Measurements from ENCODE around the gene MT1M.
A peak's percentile ranks its signal among the peaks of the same experiment; 100 is the strongest.

The MT1M gene

DNA sequence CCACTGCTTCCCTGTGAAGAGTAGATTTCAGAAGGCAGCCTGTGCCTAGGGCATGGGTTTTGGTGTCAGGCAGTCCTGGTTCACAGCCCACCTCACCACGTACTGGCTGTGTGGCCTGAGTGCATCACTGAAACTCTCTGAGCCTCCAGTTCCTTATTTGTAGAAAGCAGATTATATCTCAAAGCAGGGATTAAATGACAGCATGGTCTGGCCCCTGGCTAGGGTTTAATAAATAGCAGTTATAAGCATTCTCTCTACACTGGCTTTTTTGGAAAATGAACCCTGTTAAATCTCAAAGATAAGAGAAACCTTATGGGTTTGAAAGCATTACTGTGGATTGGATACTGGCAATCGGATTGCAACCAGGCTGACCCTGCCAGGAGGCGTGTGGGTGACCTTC lies 2.9 kb upstream of the MT1M start:
- DNase-seq: no peak

DNA sequence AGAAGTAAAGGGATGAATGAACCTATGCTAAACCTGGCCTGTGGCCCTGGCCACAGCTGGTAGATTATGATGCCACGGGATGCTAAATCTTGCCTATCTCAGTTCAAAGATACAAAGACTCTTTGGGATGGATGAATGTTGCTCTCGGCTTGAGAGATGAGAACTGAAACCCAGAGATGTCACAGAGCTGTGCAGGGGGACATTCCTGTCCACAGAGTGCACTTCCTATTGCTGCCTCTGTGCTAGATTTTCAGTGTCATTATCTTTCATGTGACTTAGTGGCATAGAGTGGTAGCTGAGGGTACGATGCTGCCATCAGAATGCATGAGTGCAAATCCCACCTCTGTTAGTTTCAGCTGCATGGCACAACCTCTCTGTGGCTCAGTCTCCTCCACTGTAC lies 2.3 kb upstream of the MT1M start:
- DNase-seq: peak; percentile 71

DNA sequence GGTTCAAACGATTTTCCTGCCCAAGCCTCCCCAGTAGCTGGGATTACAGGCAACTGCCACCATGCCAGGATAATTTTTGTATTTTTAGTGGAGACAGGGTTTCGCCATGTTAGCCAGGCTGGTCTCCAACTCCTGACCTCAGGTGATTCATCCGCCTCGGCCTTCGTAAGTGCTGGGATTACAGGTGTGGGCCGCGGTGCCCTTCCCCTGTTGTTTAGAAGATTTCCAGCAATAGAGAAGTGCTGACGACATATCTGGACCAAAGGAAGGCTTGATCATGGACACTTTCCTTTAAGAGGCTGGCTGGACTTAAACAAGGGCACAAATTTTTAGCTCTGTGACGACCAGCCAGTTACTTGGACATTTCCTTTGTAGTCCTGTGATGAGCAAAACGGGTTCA lies 1.3 kb upstream of the MT1M start:
- no peak for DNase-seq

DNA sequence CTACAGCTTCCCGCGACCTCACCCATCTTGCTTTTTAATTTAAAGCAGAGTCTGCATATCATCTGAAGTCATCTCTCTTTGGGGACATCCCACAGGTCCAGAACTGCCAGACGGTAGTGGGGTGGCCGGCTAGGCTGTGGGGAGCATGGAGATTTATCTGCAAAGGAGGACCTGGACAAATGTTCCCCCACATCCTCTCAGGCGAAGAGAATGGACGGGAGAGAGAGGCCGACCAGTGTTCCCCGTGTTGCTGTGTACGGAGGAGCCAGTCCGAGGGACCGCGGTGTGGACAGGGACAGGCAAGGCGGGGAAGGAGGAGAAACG lies 665 bp upstream of the MT1M start:
- peak; percentile 42 for DNase-seq

DNA sequence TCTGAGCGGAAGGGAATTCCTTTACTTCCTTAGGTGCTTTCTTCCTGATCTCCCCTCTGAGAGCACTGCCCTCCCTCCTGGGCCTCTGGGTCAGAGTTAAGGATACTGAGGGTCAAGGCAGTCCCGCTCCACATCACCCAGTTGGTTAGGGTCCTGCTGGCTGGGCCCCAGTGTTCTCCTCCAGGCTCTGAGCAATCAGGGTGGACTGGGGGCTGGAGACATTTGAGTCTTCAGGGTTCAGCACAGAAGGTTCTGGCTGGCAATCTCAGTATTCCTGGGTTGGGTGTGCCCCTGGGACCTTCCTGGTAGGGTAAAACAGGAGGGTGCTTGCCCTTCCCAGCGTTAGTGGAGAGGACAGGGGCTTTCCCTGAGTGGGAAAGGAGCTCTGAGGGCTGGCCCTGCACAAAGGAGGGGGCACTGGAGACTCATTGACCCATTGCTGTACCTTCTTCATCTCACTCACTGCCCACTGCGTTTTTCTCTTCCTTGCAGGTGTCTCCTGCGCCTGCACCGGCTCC lies 448 bp downstream of the MT1M start:
- no peak for DNase-seq

DNA sequence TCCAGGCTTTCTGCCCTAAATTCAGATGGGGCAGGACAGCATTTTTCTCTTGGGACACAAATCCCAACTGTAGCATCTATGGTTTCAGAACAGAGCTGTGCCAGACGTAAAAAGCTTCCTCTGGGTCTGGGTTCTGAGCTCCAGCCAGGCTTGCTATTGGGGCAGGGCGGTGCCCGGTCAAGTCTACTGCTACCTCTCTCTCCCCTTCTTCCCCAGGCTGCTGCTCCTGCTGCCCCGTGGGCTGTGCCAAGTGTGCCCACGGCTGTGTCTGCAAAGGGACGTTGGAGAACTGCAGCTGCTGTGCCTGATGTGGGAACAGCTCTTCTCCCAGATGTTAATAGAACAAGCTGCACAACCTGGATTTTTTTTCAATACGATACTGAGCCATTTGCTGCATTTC lies 1.1 kb downstream of the MT1M start:
- no peak for DNase-seq

DNA sequence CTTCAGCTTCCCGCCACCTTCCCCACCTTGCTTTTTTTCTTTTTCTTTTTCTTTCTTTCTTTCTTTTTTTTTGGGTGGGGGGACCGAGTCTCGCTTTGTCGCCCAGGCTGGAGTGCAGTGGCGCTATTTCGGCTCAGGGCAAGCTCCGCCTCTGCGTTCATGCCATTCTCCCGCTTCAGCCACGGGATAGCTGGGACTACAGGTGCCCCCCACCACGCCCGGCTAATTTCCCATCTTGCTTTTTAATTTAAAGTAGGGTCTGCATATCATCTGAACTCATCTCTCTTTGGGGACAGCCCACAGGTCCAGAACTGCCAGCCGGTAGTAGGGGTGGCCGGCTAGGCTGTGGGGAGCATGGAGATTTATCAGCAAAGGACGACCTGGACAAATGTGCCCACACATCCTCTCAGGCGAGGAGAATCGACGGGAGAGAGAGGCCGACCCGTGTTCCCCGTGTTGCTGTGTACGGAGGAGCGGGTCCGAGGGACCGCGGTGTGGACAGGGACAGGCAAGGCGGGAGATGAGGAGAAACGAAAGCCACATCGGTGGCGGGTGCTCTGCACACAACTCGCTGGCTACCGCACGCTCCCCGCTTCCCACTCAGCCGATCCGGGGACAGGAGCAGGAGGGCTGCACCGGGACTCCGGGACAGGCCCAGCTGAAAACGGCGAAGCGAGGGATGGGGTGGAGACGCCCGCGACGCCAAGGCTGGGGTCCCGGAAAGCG lies 2.4 kb downstream of the MT1M start:
- DNase-seq: no peak

DNA sequence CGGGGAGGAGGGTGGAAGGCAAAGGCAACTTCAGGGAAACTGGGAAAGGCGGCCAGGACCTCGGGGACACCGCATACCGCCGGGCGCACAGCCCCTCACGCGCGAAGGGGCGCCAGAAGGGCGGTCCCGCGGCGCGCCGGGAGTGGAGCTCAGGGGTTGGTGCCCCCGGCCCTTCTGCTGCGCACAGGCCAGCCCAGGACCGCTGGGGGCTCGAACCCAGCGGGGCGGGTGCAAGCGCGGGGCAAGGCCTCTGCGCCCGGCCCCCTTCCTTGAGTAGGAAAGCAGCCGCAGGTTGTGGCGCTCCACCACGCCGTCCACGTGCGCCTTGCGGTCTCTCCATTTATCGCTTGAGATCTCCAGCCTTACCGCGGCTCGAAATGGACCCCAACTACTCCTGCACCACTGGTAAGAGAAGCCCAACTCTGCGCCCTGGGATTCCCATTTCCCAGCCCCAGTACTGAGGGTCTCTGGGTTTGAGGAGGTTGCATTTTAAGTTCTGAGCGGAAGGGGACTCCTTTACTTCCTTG lies 3.0 kb downstream of the MT1M start:
- no peak for DNase-seq

DNA sequence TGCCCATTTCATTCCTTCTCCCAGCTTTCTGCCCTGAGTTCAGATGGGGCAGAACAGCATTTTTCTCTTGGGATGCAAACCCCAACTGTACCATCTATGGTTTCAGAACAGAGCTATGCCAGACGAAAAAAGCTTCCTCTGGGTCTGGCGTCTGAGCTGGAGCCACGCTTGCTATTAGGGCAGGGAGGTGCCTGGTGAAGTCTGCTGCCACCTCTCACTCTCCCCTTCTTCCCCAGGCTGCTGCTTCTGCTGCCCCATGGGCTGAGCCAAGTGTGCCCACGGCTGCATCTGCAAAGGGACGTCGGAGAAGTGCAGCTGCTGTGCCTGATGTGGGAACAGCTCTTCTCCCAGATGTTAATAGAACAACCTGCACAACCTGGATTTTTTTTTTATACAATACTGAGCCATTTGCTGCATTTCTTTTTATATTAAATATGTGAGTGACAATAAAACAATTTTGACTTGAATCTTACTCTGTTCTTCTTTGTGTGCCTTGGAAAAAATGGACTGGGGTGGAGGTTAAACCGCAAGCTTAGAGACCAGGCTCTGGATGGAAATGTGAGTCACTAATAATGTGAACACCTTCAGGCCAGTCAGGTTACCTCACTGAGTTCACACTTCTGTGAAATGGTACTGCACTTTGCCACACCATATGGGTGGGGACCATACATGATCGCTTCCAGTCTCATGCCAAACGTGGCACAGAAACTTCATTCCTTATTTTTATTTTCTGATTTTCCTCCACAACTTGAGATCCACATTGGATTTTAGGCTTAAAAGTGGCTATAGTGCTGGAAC lies 4.4 kb downstream of the MT1M start:
- no peak for DNase-seq

DNA sequence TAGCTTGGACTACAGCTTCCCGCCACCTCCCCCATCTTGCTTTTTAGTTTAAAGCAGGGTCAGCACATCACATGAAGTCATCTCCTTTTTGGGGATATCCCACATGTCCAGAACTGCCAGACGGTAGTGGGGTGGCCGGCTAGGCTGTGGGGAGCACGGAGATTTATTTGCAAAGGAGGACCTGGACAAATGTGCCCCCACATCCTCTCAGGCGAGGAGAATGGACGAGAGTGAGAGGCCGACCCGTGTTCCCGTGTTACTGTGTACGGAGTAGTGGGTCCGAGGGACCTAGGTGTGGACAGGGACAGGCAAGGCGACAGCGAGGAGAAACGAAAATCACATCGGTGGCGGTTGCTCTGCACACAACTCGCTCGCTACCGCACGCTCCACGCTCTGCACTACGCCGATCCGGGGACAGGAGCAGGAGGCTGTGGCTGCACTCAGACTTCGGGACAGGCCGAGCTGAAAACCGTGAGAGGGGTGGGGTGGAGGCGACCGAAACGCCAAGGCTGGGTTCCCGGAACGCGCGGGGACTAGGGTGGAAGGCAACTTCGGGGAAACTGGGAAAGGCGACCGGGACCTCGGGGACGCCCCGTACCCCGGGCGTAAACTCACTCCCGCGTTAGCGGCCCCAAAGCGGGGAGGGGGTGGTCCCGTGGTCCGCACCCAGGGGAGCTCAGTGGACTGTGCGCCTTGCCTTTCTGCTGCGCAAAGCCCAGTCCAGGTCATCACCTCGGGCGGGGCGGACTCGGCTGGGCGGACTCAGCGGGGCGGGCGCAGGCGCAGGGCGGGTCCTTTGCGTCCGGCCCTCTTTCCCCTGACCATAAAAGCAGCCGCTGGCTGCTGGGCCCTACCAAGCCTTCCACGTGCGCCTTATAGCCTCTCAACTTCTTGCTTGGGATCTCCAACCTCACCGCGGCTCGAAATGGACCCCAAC lies 5.6 kb downstream of the MT1M start, which contains the start of gene MT1A:
Gene MT1A, plus strand, starts transcription at position 853 of the 937 bp plus-strand sequence. Its CDS starts 73 bp downstream, at position 926.
- DNase-seq: peak; percentile 59

DNA sequence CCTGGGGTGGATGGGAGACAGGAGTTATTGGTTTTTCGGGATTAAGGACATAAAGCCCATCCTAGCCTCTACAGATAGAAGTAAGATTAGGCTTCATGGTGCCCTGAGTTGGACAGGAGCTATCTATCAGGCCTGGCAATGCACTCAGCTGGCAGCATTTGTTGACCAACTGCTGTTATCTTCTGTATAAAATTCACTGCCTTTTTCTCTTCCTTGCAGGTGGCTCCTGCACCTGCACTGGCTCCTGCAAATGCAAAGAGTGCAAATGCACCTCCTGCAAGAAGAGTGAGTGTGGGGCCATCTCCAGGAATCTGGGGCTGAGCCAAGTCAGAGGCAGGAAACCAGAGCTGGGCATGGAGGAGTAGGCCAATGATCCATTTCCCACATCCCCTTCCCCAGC lies 6.6 kb downstream of the MT1M start:
- no peak for DNase-seq

DNA sequence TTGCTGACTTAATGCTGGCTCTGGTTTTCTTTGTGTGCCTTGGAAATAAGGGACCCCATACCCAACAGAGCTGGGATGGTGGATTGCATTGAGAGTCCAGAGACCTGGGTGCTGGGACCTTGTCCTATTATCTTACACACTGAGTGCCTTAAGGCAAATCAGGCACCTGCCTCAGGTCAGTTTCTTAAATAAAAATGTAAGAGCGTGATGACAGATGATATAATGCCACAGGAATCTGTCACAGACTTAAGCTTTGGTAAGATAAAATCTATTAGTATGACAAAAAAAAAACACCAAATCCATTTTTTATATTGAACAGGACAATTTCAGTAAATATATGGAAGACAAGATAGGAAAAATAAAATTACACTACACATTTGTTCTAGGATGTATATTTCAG lies 7.6 kb downstream of the MT1M start:
- no peak for DNase-seq

DNA sequence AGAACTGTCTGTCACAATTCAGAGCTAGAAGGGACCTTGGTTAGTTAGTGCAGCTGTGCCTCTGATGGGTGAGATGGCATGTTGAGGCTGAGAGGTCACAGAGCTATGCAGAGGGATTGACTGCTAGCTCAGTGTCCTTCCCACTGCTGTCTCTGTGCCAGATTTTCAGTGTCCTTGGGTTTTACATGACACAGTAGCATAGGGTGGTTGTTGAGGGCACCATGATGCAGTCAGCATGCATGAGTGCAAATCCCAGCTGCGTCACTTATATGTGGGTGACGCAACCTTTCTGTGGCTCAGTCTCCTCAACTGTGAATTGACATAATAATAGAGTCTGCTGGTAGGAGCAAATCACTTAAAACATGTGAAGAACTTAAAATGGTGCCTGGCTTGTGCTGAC lies 8.7 kb downstream of the MT1M start:
- DNase-seq: peak; percentile 45

DNA sequence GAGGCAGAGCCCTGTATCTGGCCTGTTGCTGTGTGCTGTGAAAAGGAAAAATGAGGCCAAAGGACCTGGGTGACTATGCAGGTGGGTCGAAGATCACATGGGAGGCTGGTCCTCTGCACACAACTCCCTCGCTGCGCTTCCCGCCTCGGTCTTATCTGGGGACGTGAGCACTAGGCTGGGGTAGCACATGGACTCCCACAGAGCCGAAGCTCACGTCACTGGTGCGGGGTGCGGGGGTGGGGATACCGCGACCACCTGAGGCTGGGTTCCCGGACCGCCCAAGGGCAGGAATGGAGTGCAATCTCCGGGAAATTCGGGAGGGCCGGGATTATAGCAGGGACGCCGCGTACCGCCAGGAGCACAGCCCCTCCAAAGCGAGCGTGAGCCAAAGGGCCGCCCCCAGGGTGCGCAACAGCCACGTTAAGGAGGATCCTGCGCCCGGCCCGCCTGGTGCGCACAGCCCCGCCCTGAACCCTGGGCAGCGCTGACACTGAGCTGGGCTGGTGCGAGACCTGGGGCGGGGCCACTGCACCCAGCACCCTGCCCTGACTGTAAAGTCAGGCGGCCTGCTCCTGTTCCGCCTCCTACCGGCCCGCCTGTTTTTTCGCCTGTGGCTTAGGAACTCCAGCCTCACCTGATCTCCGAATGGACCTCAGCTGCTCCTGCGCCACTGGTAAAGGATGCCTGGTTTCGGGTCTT lies 10.8 kb downstream of the MT1M start:
- DNase-seq: peak; percentile 84

DNA sequence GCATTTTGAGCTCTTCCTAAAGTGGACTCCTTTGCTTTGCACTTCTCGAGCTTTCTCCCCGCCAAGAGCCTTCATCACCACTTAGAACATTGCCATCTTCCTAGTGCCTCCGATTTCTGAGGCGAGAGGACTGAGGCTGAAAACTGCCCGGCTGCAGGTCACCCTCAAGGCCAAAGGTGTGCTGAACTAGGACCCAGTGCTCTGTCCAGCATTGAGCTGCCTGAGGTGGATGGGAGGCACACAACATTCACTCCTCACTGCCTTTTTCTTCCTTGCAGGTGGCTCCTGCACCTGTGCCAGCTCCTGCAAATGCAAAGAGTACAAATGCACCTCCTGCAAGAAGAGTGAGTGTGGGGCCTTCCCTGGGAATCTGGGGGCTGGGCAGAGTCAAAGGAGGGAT lies 11.4 kb downstream of the MT1M start:
- DNase-seq: no peak

DNA sequence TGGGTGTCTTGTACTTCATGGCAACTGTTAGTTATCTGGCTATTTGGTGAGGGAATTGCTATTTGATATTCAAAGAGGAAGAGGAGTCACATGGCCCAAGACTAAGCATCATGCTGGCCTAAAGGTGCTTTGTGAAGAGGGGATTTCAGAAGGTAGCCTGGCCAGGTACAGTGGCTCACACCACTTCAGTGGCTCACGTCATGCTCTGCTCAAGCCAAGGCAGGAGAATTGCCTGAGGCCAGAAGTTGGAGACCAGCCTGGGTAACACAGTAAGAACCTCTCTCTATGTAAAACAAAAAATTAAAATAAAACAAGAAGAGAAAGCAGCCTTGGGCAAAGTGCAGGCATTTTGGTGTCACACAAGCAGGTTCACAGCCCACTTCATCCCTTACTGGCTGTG lies 12.9 kb downstream of the MT1M start:
- DNase-seq: no peak

DNA sequence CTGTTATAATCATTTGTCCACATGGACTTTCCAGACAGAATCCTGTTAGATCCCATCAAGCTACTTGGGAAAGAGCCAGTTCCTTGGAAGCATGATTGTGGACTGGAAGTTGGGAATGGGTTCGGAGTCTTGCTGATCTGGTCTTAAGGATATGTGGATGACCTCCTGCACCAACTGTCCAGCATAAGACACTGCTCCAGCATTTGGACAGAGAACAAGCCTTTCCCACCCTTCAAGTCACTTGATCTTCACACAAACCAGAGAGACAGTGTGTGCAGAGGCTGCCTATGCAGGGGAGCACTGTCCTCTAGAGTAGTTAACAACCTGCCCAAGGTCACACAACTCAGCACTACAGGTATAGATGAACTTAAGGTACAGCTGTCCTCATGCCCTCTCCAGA lies 13.4 kb downstream of the MT1M start:
- DNase-seq: no peak

DNA sequence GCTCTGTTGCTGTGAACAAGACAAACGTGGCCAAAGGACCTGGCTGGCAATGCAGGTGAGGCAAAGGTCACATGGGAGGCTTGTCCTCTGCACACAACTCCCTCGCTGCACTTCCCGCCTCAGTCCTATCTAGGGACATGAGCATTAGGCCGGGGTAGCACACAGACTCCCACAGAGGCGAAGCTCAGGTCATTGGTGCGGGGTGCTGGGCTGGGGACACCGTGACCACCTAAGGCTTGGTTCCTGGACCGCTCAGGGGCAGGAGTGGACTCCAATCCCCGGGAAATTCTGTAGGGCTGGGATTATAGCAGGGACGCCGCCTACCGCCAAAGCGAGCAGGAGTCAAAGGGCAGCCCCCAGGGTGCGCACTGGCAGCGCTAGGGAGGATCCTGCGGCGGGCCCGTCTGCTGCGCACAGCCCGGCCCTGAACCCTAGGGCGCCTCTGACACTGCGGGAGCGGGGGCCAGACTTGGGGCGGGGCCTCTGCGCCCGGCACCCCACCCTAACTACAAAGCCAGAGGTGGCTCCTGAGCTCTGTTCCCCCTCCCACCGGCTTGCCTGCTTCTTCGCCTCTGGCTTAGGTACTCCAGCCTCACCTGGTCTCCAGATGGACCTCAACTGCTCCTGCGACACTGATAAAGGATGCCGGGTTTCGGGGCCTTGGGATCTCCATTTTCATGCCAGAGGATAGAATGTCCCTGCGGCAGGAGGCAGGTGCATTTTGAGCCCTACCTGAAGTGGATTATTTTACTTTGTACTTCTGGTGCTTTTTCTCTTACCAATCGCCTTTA lies 15.4 kb downstream of the MT1M start:
- DNase-seq: no peak

DNA sequence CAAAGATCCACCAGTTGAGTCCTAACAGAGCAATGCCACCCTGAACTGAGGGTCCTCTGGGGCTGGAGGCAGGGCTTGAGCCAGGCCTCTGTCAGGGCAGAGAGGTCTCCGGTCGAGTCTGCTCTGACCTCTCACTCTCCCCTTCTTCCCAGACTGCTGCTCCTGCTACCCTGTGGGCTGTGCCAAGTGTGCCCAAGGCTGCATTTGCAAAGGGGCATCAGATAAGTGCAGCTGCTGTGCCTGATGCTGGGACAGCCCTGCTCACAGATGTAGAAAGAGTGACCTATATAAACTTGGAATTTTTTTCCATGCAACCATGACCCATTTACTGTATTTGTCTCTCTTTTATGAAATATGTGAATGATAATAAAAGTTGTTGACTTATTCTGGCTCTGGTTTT lies 16.8 kb downstream of the MT1M start:
- no peak for DNase-seq

DNA sequence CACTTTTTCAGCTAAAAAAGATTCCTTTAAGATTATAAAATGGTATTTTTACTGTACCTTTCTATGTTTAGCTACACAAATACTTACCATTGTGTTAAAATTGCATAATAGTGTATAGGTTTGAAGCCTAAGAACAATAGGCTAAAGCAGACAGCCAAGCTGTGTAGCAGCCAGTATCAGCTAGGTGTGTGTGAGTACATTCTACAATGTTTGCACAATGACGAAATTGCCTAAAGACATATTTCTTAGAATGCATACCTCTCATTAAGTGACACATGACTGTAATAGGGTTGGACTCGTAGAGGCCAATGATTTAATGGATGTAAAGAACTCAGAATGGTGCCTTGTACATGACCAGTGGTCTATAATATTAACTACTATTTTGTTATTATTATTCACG lies 17.4 kb downstream of the MT1M start:
- no peak for DNase-seq

DNA sequence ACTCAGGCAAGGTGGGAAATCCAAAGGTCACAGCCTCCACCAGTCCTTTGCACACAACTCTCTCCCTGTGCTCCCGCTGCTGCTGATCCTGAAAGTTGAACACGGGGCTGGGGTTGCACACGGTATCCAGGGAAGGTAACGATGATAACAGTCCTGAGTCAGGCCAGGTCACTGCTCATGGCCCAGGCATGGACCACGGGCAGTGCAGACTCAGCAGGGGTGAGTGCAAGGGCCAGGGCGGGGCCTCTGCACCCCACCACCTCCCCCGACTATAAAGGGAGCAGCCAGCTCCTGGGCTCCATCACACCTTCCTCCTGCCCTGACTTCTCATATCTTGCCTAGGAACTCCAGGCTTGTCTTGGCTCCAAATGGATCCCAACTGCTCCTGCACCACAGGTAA lies 19.1 kb downstream of the MT1M start, which contains the start of gene MT1B:
Gene MT1B, plus strand, starts transcription at position 301 of the 400 bp plus-strand sequence. Its CDS starts 68 bp downstream, at position 369.
- no peak for DNase-seq

Data from inflammatory macrophage treated with lipopolysaccharide for 4 hours (primary cell).